NCI-H1105 (cell line): ENCODE results near the gene C17orf100.
A peak's percentile ranks its signal among the peaks of the same experiment; 100 is the strongest.

Experiments
- DNase-seq: peaks from one replicate; lab custom pipeline; 2025; lab: John Stamatoyannopoulos, UW

Gene C17orf100

GRCh38 chr17:6651354-6651918, at the start of gene C17orf100, which contains the start of gene MED31:
Gene C17orf100, plus strand, starts transcription at chr17:6651762. Its CDS starts 152 bp downstream, at chr17:6651914.
Gene MED31, minus strand, starts transcription at chr17:6651605. Its CDS starts 77 bp downstream, at chr17:6651528.
- peak; percentile 94 for DNase-seq

GRCh38 chr17:6602141-6602540, 49.4 kb upstream of the C17orf100 start:
- DNase-seq = no peak

GRCh38 chr17:6603744-6604325, 47.7 kb upstream of the C17orf100 start:
- peak; percentile 11 for DNase-seq

GRCh38 chr17:6605142-6605541, 46.4 kb upstream of the C17orf100 start:
- no peak for DNase-seq

GRCh38 chr17:6608321-6608720, 43.2 kb upstream of the C17orf100 start:
- DNase-seq = no peak

GRCh38 chr17:6610011-6610410, 41.6 kb upstream of the C17orf100 start:
- no peak for DNase-seq

- DNase-seq = no peak
Observed at GRCh38 chr17:6611231-6611630, 40.3 kb upstream of the C17orf100 start.

- DNase-seq = no peak
Observed at GRCh38 chr17:6623941-6624340, 27.6 kb upstream of the C17orf100 start.

- no peak for DNase-seq
Observed at GRCh38 chr17:6626616-6627015, 24.9 kb upstream of the C17orf100 start.

- no peak for DNase-seq
Observed at GRCh38 chr17:6627019-6627418, 24.5 kb upstream of the C17orf100 start.

- DNase-seq = no peak
Observed at GRCh38 chr17:6630390-6630789, 21.2 kb upstream of the C17orf100 start.

GRCh38 chr17:6632530-6632929, 19.0 kb upstream of the C17orf100 start:
- no peak for DNase-seq

- no peak for DNase-seq
Observed at GRCh38 chr17:6633263-6633662, 18.3 kb upstream of the C17orf100 start.

GRCh38 chr17:6636105-6636504, 15.5 kb upstream of the C17orf100 start:
- DNase-seq = no peak

GRCh38 chr17:6636616-6637457, 14.7 kb upstream of the C17orf100 start:
- DNase-seq = no peak

GRCh38 chr17:6637458-6637840, 14.1 kb upstream of the C17orf100 start:
- DNase-seq = no peak

- no peak for DNase-seq
Observed at GRCh38 chr17:6638046-6638908, 13.3 kb upstream of the C17orf100 start.

GRCh38 chr17:6639014-6639585, 12.5 kb upstream of the C17orf100 start:
- no peak for DNase-seq

- DNase-seq = peak; percentile 51
Observed at GRCh38 chr17:6639586-6640535, 11.7 kb upstream of the C17orf100 start.

GRCh38 chr17:6640536-6641246, 10.9 kb upstream of the C17orf100 start, which contains the start of the genes KIAA0753 and TXNDC17:
Gene KIAA0753, minus strand, starts transcription at chr17:6640711. Its CDS starts 5,608 bp downstream, at chr17:6635103.
Gene TXNDC17, plus strand, starts transcription at chr17:6641060. Its CDS starts 23 bp downstream, at chr17:6641083.
- peak; percentile 92 for DNase-seq
